Measurements from ENCODE around the gene EIF3L.

EIF3L gene

DNA sequence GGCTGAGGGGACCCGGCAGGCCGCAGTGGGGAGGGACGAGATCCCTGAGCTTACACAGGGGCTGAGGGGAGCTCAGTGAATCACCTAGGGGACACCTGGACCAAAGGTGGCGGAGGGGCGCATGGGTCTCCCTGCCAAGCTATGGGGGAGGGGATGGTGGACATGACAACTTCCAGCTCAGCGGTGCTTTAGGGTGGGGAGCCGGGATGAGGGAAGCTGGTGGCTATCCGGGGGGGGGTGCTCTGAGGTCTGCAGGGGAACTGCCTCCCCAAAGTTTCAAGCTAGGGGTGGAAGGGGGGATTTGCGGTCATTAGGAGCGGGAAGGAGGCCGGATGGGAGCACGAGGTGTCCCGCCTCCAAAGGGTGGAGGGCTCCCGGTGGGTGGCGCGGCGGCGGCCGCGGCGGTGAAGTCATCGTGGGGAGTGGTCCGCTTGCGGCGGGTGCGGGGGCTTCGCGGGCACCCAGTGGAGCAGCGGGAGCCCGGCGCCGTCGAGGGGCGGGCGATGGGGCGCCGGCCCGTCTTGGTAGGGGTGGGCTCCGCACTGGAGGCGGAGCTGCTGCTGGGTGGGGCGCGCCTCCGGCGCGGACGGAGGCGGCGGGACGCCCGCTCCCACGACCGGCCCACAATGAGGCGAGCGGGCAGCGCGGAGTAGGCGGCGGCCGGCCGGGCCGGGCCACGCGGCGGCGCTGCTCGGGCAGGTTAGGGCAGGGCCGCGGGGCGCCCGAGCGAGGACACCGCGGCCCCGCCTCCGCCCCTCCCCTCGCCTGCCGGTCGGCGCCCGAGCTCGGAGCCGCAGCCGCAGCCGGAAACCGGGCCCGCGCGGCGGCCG is 56.5 kb downstream of the EIF3L start, which contains the start of gene MICALL1:
Gene MICALL1 (plus strand): TSS at position 764 of the 830 bp plus-strand sequence. CDS start 126 bp downstream, outside the sequence.
- DNase-seq (ENCODE audit: low read depth in 3 of 3), result peak in 2 of 3 donors; percentile 43 to 67

DNA sequence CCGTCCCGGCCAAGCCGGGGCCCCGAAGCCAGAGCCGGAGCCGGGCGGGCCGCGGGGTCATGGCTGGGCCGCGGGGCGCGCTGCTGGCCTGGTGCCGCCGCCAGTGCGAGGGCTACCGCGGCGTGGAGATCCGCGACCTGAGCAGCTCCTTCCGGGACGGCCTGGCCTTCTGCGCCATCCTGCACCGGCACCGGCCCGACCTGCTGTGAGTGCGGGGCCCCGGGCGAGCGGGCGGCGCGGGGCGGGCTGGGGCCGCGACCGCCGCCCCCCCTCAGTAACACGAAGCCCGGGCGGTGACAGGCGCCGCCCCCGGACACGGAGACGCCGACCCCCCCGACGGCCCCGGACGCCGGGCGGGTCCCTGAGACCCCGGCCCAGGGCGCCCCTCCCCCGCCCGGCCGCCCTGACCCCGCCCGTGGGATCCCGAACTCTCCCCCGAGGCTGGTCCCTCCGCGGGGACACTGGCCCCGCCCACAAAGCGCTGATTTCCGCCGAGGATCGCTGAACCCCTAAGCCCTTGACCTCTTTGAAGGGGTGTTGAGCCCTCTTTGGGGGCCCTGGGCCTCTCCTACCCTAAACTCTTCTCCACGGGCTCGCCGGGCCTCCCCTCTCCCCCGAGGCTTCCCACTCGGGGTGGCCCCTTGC is 57.3 kb downstream of the EIF3L start:
- no peak for DNase-seq (ENCODE audit: low read depth in 3 of 3)

DNA sequence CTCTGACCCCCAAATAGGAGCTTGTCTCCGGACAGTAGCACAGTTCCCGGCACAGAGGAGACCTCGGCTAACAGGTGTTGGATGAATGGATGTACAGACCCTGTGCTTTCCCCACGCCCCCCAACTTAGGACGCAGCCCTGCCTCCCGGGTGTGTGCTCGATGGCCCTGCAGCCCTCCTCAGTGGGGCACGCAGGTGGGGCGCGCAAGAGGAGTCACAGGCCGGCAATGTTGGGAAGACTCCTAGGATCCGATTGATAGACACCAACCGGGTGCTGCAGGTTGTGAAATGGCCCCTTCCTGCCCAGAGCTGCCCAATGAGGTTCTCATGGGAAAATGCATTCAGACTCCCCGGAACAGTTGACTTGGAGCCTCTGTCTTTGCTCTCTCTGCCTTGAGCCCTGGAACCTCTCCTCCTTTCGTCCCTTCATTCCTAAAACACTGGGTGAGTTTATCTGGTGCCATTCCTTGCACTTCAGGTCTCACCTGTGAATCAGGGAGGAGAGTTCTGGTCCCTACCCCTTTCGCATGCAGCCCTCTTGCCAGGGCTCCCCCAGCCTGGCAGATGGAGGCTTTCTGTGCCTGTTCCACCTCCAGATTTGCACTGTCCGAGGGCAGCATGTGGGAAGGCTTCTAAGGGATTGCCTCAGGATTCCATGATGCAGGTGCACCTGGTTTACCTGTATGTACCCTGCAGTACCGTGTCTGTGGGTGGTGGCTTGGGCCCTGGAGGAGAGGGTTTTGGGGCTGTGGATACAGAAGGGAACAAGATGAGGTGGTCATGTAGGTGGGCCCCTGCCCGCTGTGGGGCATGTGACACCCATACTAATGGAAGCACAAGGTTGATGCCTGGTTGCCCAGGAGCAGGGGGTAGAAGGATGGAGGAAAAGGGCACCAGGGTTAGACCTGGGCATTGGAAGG is 58.1 kb downstream of the EIF3L start:
- no peak for DNase-seq (ENCODE audit: low read depth in 3 of 3)

DNA sequence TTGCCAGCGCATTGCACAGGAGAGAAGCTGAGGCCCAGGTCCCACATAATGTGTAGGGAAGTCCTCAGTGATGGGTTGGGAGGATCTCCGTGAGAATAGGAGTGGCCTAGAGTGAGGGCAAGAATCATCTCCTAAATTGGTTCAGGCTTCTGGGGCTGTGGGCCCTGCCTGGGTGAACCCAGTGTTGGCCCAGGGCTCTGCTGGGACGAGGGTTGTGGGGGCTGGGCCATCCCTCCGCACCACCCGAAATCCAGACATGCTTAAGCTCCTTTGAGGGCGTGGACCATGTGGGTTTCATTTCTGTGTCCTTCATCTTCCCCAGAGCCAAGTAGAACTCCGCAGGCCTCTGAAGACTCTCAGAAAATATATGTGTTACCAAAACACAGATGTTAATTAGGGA is 60.5 kb downstream of the EIF3L start:
- no peak for DNase-seq (ENCODE audit: low read depth in 3 of 3)

DNA sequence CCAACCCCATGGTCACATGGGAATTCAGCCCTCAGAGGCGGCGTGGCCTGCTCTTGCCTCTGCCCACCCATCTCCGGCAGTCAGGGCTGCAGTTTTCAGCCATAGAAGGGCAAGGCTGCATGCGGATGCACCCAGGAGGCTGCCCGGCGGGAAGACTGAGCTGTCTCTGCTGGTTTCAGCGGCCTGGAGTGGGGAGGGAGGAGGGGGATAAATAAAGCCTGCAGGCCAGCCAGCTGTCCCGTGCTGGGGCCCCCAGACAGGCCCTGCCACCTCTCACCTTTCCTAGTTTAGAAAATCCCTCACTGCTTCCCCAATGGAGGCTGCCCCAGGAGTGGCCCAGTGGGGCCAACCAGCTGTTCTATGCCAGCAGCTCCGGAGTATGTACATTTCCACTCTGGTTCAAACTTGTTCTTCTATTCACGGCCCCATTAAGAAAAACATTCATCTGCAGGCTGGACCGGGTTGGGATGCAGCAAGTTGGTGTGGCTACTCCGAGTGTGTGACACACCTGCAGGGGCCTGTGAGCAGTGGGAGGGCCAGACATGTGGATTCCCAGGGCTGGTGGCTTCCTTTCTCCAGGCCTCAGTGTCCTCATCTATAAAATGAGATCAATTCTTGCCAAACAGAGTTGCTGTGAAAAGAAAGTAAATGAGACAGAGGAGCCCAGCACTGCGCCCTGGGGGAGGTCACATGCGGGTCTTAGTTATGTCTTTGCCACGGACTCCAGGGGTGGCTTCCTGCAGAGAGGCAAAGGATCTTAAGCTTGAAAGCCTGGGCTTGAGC is 61.9 kb downstream of the EIF3L start:
- DNase-seq (ENCODE audit: low read depth in 3 of 3), result no peak

DNA sequence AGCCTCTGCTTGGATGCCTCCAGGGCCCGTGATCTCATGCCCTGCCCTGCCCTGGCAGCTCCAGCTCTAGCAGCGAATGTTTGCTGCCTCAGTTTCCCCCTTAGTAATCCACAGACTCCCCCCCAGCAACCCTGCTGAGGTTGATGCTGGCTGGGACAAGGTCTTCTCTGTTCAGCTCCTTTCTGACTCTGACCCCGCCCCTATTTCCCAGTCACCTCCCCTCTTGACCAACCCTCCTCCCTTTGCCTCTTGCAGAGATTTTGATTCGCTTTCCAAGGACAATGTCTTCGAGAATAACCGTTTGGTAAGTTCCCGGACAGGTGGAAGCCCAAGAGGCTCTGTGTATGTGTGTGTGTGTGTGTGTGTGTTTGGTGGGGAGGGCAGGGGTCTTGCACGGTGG is 62.5 kb downstream of the EIF3L start:
- no peak for DNase-seq (ENCODE audit: low read depth in 3 of 3)

DNA sequence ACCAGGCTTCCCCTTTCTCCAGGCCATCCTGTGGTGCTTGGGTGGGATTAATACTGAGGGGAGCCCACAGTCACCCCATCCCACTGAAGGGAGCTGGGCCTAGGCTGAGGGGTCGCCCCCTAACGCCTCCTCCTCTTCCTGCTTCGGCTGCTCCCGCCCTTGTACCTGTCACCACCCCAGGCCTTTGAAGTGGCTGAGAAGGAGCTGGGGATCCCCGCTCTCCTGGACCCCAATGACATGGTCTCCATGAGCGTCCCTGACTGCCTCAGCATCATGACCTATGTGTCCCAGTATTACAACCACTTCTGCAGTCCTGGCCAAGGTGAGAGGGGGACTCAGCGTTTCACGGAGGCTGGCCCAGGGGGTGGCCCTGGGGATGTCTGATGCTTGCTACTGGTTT is 63.0 kb downstream of the EIF3L start:
- DNase-seq (ENCODE audit: low read depth in 3 of 3), result no peak

DNA sequence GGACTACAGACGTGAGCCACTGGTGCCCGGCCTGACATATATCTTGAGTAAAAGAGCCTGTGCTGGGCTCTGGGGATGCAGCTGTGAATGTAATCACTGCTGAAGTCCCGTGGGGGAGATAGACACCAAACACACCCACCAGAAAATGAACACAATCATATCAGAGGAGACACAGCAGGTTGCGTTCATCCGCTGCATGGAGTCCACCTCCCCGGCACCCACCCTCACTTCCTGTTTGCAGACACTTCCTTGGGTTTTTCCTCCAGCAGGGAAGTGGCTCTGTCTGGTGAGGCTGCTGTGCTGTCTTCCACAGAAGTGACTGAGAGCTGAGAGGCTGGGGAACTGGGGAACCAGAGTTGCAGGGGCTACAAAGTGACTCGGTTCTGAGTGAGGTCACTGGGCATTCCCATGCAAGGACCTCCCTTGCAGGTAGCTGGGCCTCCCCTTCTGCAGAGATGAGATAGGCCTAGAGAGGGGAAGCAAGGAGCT is 64.1 kb downstream of the EIF3L start:
- DNase-seq (ENCODE audit: low read depth in 3 of 3), result no peak

DNA sequence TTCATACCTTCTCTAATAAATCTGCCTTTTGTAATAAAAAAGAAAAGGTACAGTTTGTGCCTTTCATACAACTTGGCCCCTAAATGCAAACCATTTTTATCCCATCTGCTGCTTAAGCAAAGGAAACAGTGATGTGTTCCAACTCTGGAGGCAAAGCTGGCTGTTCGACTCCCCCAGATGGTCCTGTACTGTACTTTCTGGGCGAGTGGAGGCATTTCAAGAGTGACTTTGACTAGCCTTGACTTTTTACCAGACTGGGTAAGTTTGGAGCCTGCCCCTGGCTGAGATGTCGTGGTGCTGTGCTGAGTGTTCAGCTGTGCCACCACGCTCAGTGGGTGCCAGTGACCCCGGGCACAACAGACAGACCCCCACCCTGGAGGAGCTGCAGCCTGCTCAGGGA is 67.1 kb downstream of the EIF3L start:
- no peak for DNase-seq (ENCODE audit: low read depth in 3 of 3)

DNA sequence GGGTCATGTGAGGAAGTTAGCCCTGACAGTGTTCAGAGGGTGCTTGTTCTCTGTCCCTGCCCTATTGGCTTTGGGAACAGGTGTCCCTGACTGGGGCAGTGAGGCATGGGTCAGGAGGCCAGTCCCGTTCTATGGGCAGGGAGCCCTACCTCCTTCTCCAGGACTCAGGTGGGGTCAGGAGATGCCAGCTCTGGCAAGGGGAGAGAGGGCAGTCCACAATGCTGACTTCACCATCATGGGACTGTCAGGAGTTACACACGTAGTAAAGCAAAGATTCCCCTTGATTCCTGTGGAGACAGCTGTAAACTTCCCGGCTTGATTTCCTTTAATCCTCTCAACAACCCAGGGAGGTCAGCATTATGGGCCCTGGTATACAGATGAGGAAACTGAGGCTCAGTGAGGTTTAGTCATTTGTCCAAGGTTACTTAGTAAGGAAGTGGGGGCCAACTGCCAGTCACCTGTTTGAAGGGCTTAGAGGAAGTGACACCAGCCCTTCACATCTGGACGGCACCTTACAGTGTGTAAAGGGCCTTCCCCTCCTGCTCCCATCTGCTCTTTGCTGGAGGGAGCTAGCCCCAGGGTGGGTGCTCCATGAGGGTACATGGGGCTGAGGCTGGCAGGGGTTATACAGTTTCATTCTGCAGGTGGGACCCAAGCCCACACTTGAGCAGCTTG is 68.8 kb downstream of the EIF3L start:
- DNase-seq (ENCODE audit: low read depth in 3 of 3), result no peak

DNA sequence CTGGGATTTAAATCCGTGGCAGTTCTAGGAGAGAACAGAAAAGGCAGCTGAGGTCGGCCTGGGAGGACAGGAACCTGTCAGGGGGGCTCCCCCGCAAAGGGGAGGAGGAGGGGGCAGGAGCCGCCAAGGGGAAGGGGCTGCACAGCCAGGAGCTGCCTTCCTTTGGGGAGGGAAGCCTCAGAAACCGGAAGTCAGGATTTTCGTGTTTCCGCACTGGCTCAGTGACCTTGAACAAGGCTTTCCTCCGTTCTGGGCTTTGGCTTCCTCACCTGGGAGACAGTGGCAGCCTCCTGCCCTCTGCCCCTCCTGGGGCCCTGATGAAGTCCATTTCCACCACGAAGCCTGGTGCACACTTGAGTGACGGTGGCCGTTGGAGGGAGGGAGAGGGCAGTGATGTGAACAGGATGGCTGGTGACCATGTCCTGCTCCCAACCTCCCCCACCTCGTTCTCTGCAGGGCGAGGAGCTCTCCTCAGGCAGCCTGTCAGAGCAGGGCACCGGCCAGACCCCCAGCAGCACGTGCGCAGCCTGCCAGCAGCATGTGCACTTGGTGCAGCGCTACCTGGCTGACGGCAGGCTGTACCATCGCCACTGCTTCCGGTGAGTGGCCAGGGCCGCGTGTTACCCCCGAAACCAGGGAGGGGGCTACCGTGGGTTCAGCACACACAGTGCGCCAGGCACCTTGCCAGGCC is 69.5 kb downstream of the EIF3L start:
- no peak for DNase-seq (ENCODE audit: low read depth in 3 of 3)

DNA sequence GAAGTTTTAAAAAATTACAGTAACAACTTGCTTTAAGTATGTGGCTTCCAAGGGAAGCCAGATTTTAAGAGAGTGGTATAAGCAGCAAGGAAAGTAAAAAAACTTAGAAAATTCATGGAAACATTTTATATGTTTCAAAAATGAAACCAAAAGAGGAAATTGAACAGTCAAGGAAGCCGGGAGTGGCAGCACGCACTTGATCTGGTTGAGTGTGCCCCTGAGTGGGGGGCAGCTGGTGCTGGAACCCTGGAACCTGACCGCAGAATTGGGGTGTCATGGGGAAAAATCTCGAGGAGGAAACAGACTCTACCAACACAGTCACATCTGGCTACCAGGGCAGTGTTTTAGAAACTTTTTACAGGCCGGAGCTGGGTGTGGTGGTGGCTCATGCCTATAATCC is 70.9 kb downstream of the EIF3L start:
- no peak for DNase-seq (ENCODE audit: low read depth in 3 of 3)

DNA sequence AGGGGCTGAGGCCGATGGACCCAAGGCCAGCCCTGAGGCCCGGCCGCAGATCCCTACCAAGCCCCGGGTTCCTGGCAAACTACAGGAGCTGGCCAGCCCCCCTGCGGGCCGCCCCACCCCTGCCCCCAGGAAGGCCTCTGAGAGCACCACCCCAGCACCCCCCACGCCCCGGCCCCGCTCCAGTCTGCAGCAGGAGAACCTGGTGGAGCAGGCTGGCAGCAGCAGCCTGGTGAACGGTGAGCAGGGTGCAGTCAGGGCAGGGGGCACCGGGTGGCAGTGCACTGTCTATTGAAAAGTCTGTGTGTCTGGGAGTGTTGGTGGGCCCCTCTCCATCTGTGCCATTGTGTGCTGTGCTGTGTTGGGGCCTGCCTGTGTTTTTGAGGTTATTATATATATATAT is 73.0 kb downstream of the EIF3L start:
- no peak for DNase-seq (ENCODE audit: low read depth in 3 of 3)

DNA sequence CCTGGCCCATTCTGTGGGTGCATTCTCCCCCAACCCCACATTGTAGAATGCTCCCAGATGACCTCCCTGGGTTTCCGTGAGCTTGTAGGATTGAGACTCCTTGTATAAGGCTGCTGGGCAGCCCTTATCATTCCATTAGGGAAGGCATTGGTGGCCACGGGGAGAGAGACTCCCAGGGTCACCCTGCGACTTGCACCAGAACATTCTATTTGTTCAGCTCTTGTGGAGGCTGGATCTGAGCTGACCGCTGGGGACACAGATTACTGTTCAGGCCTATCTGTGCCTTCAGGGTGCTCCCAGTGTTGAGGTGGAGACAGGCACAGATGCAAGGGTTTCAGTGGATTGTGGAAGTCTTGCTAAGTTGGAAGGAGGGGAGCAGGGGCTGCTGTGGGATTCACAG is 74.7 kb downstream of the EIF3L start:
- no peak for DNase-seq (ENCODE audit: low read depth in 3 of 3)

DNA sequence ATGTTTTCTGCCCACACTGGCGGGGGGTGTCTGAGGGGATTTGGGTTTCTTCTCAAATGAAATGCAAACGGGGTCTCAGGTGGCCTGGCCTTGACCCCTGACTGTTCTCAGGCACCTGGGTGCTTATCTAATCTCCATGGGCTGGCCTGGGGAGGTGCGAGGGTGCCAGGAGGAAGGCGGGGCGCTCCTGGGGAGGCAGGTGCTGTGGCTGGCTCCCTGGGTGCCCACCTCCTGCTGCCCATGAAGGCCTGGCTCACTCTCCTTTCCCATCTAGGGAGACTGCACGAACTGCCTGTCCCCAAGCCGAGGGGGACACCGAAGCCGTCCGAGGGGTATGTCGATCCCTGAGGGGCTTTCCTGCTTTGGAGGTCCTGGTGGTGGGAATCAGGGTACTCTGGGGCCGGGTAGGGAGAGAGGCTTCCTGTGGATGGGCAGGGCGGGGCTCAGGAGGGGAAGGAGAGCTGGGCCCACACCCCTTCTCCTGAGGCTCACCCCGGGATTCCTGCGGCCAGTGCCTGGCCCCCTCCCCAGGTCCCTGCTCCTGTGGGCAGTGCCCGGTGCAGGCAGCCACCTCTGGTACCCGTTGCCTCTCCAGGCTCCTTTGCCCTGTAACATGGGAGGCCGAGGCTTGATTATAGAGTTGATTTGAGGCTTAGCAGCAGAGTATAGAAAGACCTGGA is 75.3 kb downstream of the EIF3L start:
- DNase-seq (ENCODE audit: low read depth in 3 of 3), result no peak

DNA sequence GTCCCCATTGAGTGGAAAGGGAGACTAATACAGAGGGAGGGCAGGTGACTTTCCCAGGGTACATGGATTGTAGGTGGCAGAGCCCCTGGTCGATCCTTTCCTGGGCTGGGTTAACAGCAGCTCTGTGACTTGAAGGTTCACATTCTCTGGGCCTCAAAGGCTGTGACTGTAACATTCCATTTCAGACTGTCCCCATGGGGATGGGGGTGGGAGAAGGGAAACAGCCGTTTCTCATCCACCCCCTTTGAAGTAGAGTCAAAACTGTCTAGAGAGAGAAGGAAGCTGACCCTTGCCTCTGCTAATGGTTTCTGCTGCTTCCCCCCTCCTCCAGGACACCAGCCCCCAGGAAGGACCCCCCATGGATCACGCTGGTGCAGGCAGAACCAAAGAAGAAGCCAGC is 76.1 kb downstream of the EIF3L start:
- no peak for DNase-seq (ENCODE audit: low read depth in 3 of 3)

DNA sequence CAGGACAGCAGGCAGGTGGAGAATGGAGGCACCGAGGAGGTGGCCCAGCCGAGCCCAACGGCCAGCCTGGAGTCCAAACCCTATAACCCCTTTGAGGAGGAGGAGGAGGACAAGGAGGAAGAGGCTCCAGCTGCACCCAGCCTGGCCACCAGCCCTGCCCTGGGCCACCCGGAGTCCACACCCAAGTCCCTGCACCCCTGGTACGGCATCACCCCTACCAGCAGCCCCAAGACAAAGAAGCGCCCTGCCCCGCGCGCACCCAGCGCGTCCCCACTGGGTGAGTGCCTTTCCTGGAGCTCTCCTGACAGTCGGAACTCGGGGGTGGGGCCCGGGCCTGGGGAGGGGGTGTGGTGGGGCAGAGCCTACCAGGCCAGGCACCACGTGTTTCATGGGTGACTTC is 76.5 kb downstream of the EIF3L start:
- no peak for DNase-seq (ENCODE audit: low read depth in 3 of 3)

DNA sequence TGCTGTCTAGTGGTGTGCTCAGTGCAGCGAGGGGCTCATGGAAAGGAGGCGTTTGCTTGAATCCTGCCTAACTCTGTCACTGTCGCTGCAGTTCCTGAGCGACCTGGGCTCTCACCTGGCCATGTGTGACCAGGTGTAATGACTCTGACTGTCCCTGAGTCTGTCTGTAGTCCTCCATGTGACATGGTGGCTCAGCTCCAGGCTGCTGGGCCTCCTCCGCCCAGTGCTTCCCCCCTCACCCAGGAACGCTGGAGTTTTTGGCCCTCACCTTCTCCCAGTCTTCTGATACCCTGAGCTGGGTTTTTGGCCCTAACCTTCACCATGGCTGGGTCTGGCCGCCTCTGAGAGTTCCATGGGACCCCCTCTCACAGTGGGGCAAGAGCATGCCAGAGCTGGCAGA is 77.1 kb downstream of the EIF3L start:
- no peak for DNase-seq (ENCODE audit: low read depth in 3 of 3)

DNA sequence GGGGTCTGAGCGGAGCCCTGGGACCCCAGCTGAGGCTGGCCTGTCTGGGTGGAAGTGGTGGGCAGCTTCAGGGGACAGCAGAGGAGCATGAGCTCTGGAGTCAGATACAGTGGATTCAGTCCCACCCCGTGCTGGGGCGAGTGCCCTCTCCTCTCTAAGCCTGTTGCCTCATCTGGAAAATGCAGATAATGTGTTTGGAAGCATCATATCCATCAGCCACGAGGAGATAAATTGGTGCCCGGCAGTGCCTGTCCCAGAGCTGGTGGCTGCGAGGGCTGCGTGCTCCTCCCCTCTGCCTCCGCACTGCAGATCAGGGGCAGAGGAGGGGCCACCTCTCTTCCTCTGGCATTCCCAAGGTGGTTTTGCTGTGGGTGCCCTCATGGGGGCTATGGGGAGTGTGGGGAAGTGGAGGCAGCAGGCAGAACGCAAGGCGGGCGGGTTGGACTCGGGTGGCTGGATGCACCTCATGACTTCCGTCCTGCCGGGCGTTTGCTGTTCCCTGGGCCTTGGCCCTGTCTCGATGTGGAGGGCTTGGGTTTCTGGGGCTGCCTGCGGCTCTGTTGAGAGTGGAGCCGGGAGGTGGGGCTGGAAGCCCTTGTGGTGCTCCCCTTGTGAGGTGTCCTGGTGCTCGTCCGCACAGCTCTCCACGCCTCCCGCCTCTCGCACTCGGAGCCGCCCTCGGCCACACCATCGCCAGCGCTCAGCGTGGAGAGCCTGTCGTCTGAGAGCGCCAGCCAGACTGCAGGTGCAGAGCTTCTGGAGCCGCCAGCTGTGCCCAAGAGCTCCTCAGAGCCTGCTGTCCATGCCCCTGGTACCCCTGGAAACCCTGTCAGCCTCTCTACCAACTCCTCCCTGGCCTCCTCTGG is 77.8 kb downstream of the EIF3L start:
- no peak for DNase-seq (ENCODE audit: low read depth in 3 of 3)

All from stimulated activated CD4-positive, alpha-beta T cell treated with anti-CD3 and anti-CD28 coated beads, TNF-alpha, amount 100 ng/mL, for 48 hours (primary cell).